GM19025 (cell line): ENCODE measurements around the gene SREBF1.

Source experiments
- ATAC-seq: cut with Tn5 transposase; IDR thresholded peaks from one replicate; pipeline ENCODE4 v1.9.1; 2021; ENCODE audit warnings: mild to moderate bottlenecking, low read depth, moderate library complexity; ENCODE audit not compliant: unreplicated experiment

The SREBF1 gene

GRCh38 chr17:17836818-17837379 is at the start of gene SREBF1:
Gene SREBF1, minus strand, starts transcription at chr17:17836986. Its CDS starts 169 bp downstream, at chr17:17836817.
- ATAC-seq: peak; percentile 23

- ATAC-seq: no peak
These were observed 49.4 kb upstream of the SREBF1 start for GRCh38 chr17:17886226-17886625.

- no peak for ATAC-seq
These were observed 47.9 kb upstream of the SREBF1 start for GRCh38 chr17:17884391-17885357.

- no peak for ATAC-seq
These were observed 47.0 kb upstream of the SREBF1 start for GRCh38 chr17:17883801-17884200.

- ATAC-seq: no peak
These were observed 45.3 kb upstream of the SREBF1 start for GRCh38 chr17:17882082-17882581.

- ATAC-seq: no peak
These were observed 43.9 kb upstream of the SREBF1 start for GRCh38 chr17:17880577-17881196.

- no peak for ATAC-seq
These were observed 41.0 kb upstream of the SREBF1 start for GRCh38 chr17:17877529-17878358.

- no peak for ATAC-seq
These were observed 40.3 kb upstream of the SREBF1 start for GRCh38 chr17:17876959-17877528.

- no peak for ATAC-seq
These were observed 37.7 kb upstream of the SREBF1 start for GRCh38 chr17:17874478-17874877.

GRCh38 chr17:17873450-17873991 is 36.7 kb upstream of the SREBF1 start:
- no peak for ATAC-seq

- no peak for ATAC-seq
These were observed 36.0 kb upstream of the SREBF1 start for GRCh38 chr17:17872547-17873345.

- ATAC-seq: no peak
These were observed 35.1 kb upstream of the SREBF1 start for GRCh38 chr17:17871913-17872312.

GRCh38 chr17:17870247-17870646 is 33.5 kb upstream of the SREBF1 start:
- ATAC-seq: no peak

GRCh38 chr17:17868641-17869522 is 32.1 kb upstream of the SREBF1 start:
- ATAC-seq: no peak

- ATAC-seq: no peak
These were observed 30.1 kb upstream of the SREBF1 start for GRCh38 chr17:17866897-17867296.

- ATAC-seq: no peak
These were observed 29.6 kb upstream of the SREBF1 start for GRCh38 chr17:17866425-17866824.

GRCh38 chr17:17865035-17865434 is 28.2 kb upstream of the SREBF1 start:
- ATAC-seq: no peak

- ATAC-seq: no peak
These were observed 24.0 kb upstream of the SREBF1 start for GRCh38 chr17:17860766-17861107.
